GM21526 (cell line): Measurements from ENCODE around the gene LSM12.
"Not testable (repeated sequence)": the region's sequence is repeated elsewhere in the genome, so short reads cannot be mapped to it uniquely, and the experiment has no call there.

Experiments
- ATAC-seq: cut with Tn5 transposase; IDR thresholded peaks from one replicate; pipeline ENCODE4 v1.9.1; 2021; ENCODE audit warnings: moderate library complexity; ENCODE audit not compliant: unreplicated experiment, low FRiP score

LSM12 gene

DNA sequence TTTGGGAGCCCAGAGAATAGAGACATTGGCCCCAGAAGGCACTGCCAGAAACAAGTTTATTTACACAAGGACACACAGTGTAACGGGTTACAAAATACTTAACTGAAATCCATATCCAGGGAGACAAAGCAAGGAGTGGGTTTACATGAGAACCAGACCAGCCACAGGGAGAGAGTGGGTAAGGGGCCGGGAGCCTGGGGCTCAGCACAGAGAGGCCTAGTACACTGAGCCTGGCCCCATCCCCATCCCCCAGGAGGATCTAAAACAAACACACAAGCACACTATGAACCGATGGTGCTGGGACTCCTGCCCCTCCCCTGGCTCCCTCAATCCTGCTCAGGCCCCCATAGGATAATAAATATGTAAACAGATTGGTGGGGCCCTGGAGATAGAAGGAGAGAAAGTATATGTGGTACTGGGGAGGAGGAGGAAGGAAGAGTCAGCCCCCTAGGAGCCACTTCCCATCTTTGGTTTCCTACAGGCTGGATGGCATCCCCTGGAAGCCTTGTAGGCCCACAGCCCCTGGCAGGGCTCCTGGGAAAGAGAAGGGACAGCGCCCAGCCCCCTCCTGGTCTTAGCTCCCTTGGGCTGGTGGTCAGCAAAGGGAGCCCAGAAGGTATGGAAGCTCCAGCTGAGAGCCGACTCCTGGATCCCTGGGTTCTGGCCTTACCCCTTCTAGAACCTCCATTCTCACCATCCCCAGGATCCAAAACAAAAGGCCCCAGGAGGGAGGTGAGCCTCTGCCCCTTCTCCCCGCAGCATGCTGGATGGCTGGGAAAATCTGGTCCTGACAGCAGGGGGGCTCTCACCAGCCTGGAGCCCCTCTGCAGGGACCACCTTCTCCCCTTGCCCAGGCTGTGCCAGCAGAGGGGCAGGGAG is 10.5 kb upstream of the LSM12 start:
- no peak for ATAC-seq

GRCh38 chr17:44075598-44076293 is 9.3 kb upstream of the LSM12 start:
- ATAC-seq: no peak

DNA sequence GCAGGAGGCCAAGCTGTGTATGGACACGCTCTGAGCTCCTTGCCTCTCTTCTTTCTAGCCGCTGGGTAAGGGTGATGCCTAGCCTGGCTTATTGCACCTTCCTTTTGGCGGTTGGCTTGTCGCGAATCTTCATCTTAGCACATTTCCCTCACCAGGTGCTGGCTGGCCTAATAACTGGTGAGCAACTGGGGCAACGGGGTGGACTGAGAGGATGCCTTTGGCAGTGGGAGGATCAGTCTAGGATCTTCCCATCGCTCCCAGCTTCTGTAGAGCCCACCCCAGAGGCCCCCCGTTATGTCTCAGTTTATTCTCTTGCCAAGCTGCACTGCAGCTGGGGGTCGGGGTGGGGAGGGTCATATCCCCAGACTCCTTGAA is 8.4 kb upstream of the LSM12 start:
- no peak for ATAC-seq

DNA sequence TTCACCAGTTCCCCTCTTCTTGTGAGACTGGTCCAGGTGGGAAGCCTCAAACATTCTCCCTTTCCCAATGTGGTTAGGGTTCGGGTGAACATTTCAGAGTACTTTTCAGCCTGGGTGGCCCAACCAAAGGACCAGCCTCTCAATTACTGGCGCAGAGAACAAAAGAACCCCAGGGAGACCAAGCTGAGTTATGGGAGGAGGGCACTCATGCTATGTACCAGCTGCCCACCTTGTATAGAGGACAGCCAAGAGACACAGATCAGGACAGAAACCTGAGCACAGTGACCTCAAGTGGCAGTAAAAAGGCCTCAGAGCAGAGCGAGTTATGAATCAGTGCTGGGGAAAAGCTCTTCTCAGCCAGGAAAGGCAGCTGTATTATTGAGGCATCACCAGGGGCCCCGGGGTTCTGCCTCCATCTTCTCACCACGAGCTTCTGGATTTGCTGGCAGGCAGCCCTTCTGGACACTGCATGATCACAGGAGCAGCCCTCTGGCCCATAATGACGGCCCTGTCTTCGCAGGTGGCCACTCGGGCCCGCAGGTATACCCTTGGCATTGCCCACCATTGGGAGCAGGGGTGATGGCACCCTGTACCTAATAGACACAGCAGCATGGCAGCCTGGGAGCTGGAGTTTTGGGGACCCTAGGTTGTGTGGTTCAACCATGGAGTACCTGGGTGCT is 7.9 kb upstream of the LSM12 start:
- ATAC-seq: no peak

DNA sequence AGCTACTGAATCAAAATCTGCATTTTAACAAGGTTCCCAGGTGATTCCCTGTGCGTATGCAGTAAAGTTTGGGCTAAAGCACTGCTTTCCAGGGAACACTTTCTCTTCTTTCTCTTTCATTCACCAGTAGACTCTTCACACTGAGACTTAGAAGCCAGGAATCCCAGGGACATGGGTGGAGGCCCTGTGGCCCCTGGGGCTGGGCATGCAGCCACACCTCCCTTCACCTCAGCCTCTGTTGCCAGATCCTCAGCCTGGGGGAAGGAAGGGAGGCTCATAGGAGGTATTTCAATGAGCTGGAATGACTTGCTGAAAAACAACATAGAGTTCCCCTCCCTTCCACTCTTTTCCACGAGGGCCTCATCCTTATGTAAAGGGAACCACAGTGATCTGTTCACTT is 5.3 kb upstream of the LSM12 start:
- no peak for ATAC-seq

DNA sequence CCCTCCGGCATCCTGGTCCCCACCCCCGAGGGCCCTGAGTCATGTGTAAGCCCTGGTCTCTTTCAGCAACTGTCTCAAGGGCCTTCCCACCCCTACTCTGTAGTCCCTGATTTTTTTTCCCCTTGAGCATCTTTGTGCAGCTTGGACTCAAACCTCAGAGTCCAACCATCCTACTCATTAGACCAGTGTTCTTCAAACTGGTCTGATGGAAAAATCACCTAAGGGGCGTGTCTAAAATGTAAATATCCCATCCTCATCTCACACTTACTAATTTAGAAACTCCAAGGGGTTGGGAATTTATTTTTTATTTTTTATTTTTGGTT is 4.7 kb upstream of the LSM12 start:
- ATAC-seq: peak; percentile 2

DNA sequence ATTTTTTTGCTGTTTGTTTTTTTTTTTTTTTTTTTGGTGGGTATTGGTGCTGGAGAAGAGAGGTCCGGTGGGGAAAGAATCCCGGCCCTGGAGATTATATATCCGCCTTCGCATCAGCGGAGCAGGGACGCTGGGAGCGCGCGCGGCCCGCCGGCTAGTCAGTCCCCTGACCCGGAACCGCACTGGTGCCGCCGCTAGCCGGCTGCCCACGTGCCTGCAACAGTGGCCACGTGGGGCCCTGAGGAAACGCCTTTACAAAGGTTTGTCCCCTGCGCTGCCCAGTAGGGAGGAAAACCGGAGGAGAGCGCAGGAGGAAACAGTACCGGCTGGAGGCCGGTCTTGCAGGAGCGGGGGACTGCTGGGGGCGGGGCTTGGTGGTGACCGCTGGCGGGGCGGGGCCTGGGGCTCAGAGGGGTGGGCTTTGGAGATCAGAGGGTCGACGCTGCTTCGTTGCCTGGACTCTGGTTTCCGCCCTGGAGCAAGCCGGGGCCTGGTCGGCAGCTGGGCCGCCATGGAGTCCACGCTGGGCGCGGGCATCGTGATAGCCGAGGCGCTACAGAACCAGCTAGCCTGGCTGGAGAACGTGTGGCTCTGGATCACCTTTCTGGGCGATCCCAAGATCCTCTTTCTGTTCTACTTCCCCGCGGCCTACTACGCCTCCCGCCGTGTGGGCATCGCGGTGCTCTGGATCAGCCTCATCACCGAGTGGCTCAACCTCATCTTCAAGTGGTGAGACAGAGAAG is 4.2 kb upstream of the LSM12 start, which contains the start of gene G6PC3:
G6PC3 (plus strand) TSS at position 281 of the 743 bp plus-strand sequence; CDS start at position 512, 231 bp downstream.
- ATAC-seq: peak; percentile 56

DNA sequence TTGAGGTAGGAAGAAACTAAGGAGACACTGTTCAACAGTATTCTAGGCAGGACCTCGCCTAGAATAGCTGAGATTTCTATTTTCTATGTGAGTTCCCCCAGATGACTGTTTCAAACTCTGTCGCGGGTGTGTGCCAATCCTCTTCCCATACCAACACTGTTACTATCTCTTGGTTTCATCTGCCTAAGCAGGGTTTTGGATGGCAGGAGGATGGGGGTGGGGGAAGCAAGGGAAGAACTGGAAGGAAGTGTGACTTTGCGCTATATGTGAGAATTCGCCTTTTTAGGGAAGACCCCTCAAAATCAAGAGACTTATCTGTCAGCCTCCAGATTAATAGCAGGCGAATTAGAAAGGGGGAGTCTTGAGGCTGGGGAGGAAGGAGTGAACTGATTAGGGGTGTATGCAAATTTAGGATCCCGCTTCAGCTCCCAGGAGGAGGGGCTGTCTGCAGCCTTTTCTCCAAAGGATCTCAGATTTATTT is 3.5 kb upstream of the LSM12 start:
- ATAC-seq: no peak

- no peak for ATAC-seq
These were observed 1.1 kb upstream of the LSM12 start for GRCh38 chr17:44067545-44067940.

DNA sequence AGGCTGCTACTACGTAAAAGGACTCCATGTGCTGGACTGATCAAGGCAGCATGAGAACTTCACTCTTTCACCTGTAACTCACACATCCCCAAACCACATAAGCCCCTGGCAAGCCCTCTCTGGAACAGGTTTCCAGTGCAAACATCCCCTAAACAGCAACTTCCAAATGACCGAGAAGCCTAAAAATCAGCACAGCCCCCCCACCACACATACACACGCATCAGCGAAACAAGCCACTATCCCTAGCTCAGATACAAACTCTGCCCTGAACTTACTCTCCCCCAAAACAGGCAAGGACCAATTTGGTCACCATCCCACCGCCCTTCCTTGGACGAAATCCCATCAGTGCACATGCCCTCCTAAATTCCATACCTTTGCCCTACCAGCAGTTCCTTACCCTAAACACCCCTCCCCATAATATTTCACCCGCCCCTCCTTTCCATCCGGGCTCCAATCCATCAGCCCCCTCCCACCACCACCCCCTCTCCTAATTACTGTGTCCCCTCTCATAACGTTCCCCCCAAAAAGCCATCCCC is 735 bp downstream of the LSM12 start:
- ATAC-seq: no peak

DNA sequence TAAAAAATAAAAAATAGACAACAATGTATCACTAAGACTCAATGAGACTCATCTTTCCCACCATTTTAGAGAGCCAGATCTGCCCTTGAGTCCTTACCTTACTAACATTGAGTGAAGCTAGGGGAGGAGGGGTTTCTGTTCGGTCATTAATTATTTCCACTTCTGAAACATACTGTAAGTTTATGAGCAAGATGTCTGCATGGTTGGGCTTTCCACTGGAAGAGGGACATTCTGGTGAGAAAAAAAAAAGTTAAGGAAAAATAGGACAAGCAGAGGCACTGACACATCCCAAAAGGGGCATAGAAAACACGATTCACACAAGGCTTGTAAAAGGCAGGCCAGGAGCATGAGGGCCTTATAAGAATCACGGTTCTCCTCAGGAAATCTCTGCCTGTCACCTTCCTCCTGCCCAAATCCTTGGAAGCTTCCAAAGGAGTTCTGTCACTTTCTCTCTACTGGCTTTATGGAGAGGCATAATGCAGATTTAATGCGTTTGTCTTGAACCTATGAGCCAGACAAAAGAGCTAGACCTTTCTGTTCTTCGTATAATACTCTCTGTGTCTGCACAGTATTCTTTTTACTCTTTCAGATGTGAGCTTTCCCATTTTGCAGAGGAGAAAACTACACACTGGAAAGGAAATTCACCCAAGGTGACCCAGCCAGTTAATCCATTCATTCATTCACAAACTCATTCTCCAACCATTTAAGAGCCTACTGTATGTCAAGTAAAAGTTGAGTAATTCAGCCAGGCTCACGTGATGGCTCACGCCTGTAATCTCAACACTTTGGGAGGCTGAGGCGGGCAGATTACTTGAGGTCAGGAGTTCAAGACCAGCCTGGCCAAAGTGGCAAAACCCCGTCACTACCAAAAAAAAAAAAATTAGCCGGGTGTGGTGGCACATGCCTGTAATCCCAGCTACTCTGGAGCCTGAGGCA is 2.5 kb downstream of the LSM12 start:
- no peak for ATAC-seq

DNA sequence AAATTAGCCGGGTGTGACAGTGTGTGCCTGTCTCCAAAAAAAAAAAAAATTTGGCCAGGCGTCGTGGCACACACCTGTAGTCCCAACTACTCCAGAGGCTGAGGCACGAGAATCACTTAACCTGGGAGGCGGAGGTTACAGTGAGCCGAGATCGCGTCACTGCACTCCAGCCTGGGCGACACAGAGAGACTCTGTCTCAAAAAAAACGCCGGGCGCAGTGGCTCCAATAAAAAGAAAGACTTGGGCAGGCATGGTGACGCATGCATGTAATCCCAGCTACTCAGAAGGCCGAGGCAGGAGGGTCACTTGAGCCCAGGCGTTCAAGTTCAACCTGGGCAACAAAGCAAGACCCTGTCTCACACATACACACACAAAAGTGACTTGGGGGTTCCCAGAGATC is 3.6 kb downstream of the LSM12 start:
- no peak for ATAC-seq

- ATAC-seq: no peak
These were observed 5.0 kb downstream of the LSM12 start for GRCh38 chr17:44061446-44061845.

DNA sequence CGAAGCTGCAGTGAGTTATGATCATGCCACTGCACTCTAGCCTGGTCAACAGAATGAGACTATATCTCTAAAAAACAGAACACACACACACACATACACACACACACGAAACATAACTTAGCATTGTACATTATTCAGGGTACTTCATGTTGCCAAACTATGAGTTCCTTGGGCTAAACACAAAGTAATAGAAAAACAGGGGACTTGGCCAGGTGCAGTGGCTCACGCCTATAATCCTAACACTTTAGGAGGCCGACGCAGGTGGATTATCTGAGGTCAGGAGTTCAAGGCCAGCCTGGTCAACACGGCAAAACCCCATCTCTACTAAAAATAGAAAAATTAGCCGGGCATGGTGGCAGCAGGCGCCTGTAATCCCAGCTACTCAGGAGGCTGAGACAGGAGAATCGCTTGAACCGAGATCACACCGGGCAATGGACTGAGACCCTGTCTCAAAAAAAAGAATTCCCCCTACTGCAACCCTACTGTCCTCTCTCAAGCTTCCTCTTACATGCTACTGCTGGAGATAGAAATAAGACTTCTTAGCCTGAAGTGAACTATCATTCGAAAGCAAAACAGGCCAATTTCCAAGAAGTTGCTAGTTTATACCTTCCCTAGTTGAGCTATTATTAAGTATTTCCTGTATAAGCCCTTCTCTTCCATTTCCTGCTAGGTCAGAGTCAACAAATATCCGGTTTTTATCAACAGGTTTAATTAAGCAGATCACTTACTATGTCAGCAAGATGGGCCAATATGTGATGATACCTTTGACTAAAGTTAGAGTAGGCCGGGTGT is 7.2 kb downstream of the LSM12 start:
- ATAC-seq: no peak

- ATAC-seq: no peak
These were observed 13.2 kb downstream of the LSM12 start for GRCh38 chr17:44053125-44053872.

GRCh38 chr17:44049294-44050060 is 17.0 kb downstream of the LSM12 start:
- no peak for ATAC-seq

GRCh38 chr17:44046893-44047292 is 19.6 kb downstream of the LSM12 start:
- ATAC-seq: not testable (repeated sequence)
